Measurements from ENCODE around the gene ACBD6. TPM values are rescaled to one million over a fixed set of nuclear protein-coding genes. Genes with fewer than 3 reads are reported as not detected.
A peak's percentile ranks its signal among the peaks of the same experiment; 100 is the strongest.

Gene ACBD6
- total RNA-seq, 2 donors from 2014 or later, result 43.2 to 54.5 TPM

GRCh38 chr1:180257486-180257885 lies 244.9 kb downstream of the ACBD6 start:
- H3K36me3 Mint-ChIP-seq (ENCODE audit: low read depth), result no peaks in the 10 kb centered on the region
- Histone ChIP-seq H3K36me3 (ENCODE audit: control insufficient read depth, insufficient read depth, low read length) (no peaks in the 10 kb centered on the region), H3K9ac (ENCODE audit: extremely low read depth, low read length, poor library complexity, severe bottlenecking) (no peak overlapping the region), H3K4me3 (ENCODE audit: low read length) (no peak overlapping the region), H3K27me3 (ENCODE audit: control insufficient read depth, insufficient read depth, low read length, poor library complexity, severe bottlenecking) (peaks cover 5% of the 10 kb centered on the region), H3K27ac (ENCODE audit: low read depth, low read length) (no peak overlapping the region), H3K4me1 (ENCODE audit: control insufficient read depth, insufficient read depth, low read length) (no peaks in the 10 kb centered on the region), H3K9me3 (ENCODE audit: control insufficient read depth, low read length) (no peaks in the 10 kb centered on the region)
- no peaks in the 10 kb centered on the region for H3K9me3 Mint-ChIP-seq
- H3K27ac Mint-ChIP-seq, result no peak overlapping the region
- no peak for DNase-seq
- TF ChIP-seq CTCF (conservative IDR thresholded peaks at IDR 0.05), result no peak
- no peaks in the 10 kb centered on the region for H3K4me1 Mint-ChIP-seq
- WGBS, 2 experiments (ENCODE audit: insufficient coverage in 1 of 2, insufficient read length in 1 of 2), result 81 to 90% methylated on average over 4 to 8 of the region's 8 CpGs
- peaks cover 22% of the 10 kb centered on the region for H3K27me3 Mint-ChIP-seq (ENCODE audit: insufficient read depth)
- no peak overlapping the region for H3K4me3 Mint-ChIP-seq

- TF ChIP-seq CTCF (conservative IDR thresholded peaks at IDR 0.05), result no peak
- H3K9me3 ChIP-seq (ENCODE audit: control insufficient read depth, low read length), result no peaks in the 10 kb centered on the region
- DNase-seq, result no peak
- no peaks in the 10 kb centered on the region for H3K9me3 Mint-ChIP-seq
- H3K4me1 Mint-ChIP-seq, result no peaks in the 10 kb centered on the region
- no peaks in the 10 kb centered on the region for H3K4me1 ChIP-seq (ENCODE audit: control insufficient read depth, insufficient read depth, low read length)
- H3K4me3 ChIP-seq (ENCODE audit: low read length), result no peak overlapping the region
- H3K9ac ChIP-seq (ENCODE audit: extremely low read depth, low read length, poor library complexity, severe bottlenecking), result no peak overlapping the region
- H3K36me3 ChIP-seq (ENCODE audit: control insufficient read depth, insufficient read depth, low read length), result no peaks in the 10 kb centered on the region
- WGBS, 2 experiments (ENCODE audit: insufficient coverage in 1 of 2, insufficient read length in 1 of 2), result 91 to 93% methylated on average over 4 to 5 of the region's 5 CpGs
- H3K27me3 ChIP-seq (ENCODE audit: control insufficient read depth, insufficient read depth, low read length, poor library complexity, severe bottlenecking), result peaks cover 2% of the 10 kb centered on the region
- no peak overlapping the region for H3K27ac ChIP-seq (ENCODE audit: low read depth, low read length)
- peak overlapping the region; percentile 64 for H3K27ac Mint-ChIP-seq
- no peaks in the 10 kb centered on the region for H3K36me3 Mint-ChIP-seq (ENCODE audit: low read depth)
- H3K27me3 Mint-ChIP-seq (ENCODE audit: insufficient read depth), result peaks cover 19% of the 10 kb centered on the region
- no peak overlapping the region for H3K4me3 Mint-ChIP-seq
Observed at GRCh38 chr1:180257028-180257386, 245.4 kb downstream of the ACBD6 start.

- TF ChIP-seq CTCF (conservative IDR thresholded peaks at IDR 0.05), result no peak
- Mint-ChIP-seq H3K4me1 (no peaks in the 10 kb centered on the region), H3K9me3 (no peaks in the 10 kb centered on the region), H3K27ac (peak overlapping the region; percentile 64), H3K4me3 (no peak overlapping the region), H3K36me3 (ENCODE audit: low read depth) (no peaks in the 10 kb centered on the region), H3K27me3 (ENCODE audit: insufficient read depth) (peaks cover 15% of the 10 kb centered on the region)
- Histone ChIP-seq H3K27ac (ENCODE audit: low read depth, low read length) (no peak overlapping the region), H3K9ac (ENCODE audit: extremely low read depth, low read length, poor library complexity, severe bottlenecking) (no peak overlapping the region), H3K36me3 (ENCODE audit: control insufficient read depth, insufficient read depth, low read length) (no peaks in the 10 kb centered on the region), H3K9me3 (ENCODE audit: control insufficient read depth, low read length) (no peaks in the 10 kb centered on the region), H3K4me1 (ENCODE audit: control insufficient read depth, insufficient read depth, low read length) (no peaks in the 10 kb centered on the region), H3K4me3 (ENCODE audit: low read length) (no peak overlapping the region), H3K27me3 (ENCODE audit: control insufficient read depth, insufficient read depth, low read length, poor library complexity, severe bottlenecking) (no peaks in the 10 kb centered on the region)
- no peak for DNase-seq
- 93 to 99% methylated on average over 7 to 15 of the region's 15 CpGs for WGBS, 2 experiments (ENCODE audit: insufficient coverage in 1 of 2, insufficient read length in 1 of 2)
Observed at GRCh38 chr1:180256341-180257027, 245.9 kb downstream of the ACBD6 start.

Data from endodermal cell (in vitro differentiated cells).